ENCODE results near the gene PTPRO.
A peak's percentile ranks its signal among the peaks of the same experiment; 100 is the strongest.

PTPRO gene

DNA sequence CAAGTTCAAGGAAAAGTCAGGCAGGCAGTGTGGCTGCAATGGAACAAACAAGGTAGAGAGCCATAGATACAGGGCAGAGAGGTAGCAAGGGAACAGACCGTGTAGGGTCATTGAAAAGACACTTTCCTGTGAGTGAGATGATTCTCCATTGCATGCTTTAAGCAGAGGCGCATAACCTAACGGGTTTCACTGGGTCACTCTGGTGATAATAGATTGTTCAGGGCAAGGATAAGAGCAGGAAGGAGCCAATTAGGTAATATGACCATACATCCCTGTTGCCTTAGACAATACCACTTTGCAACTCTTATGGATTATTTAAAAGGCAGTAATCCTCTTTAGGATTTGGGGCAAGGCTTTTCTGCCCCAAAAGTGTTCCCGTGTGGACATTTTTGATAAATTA, 214.1 kb downstream of the PTPRO start:
- no peaks in the 10 kb centered on the region for H3K36me3 ChIP-seq
- H3K4me3 ChIP-seq, result no peak overlapping the region
- intact Hi-C loops (cut with DNase I; ENCODE audit: low total_unique reads), result no loop called here
- peaks cover 0 to 84% (median 29%) of the 10 kb centered on the region in 4 donors for H3K4me1 ChIP-seq
- H3K27me3 ChIP-seq, result no peaks in the 10 kb centered on the region
- no peaks in the 10 kb centered on the region for H3K9me3 ChIP-seq
- H3K27ac ChIP-seq, result peak overlapping the region; percentile 75 to 85
- TF ChIP-seq, protein P1, sequence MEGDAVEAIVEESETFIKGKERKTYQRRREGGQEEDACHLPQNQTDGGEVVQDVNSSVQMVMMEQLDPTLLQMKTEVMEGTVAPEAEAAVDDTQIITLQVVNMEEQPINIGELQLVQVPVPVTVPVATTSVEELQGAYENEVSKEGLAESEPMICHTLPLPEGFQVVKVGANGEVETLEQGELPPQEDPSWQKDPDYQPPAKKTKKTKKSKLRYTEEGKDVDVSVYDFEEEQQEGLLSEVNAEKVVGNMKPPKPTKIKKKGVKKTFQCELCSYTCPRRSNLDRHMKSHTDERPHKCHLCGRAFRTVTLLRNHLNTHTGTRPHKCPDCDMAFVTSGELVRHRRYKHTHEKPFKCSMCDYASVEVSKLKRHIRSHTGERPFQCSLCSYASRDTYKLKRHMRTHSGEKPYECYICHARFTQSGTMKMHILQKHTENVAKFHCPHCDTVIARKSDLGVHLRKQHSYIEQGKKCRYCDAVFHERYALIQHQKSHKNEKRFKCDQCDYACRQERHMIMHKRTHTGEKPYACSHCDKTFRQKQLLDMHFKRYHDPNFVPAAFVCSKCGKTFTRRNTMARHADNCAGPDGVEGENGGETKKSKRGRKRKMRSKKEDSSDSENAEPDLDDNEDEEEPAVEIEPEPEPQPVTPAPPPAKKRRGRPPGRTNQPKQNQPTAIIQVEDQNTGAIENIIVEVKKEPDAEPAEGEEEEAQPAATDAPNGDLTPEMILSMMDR (IDR thresholded peaks at IDR 0.05), result no peak
- DNase-seq, result no peak

DNA sequence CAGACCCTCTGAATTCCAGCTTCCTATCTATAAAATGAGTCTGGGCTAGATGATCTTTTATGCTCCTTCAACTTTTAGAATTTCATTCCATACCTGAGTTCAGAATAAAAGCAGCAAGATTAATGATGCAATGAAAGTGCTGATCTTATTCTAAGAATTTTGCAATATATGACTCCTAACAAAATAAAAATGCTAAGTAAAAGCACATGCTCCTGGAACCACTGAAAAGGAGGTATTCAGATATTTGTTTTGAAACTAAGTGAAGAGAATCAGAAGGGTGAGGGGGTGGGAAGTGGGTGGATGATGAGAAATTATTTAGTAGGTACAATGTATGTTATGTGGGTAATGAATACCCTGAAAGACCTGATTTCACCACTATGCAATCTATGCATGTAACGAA, 216.6 kb downstream of the PTPRO start:
- intact Hi-C loops (cut with DNase I; ENCODE audit: low total_unique reads), result no loop called here
- H3K4me1 ChIP-seq, result peaks cover 0 to 98% (median 43%) of the 10 kb centered on the region in 4 donors
- H3K36me3 ChIP-seq, result no peaks in the 10 kb centered on the region
- TF ChIP-seq, protein P1 (IDR thresholded peaks at IDR 0.05), result no peak
- no peak overlapping the region for H3K4me3 ChIP-seq
- DNase-seq, result no peak
- peak overlapping the region; percentile 75 to 85 for H3K27ac ChIP-seq
- no peaks in the 10 kb centered on the region for H3K27me3 ChIP-seq
- no peaks in the 10 kb centered on the region for H3K9me3 ChIP-seq

DNA sequence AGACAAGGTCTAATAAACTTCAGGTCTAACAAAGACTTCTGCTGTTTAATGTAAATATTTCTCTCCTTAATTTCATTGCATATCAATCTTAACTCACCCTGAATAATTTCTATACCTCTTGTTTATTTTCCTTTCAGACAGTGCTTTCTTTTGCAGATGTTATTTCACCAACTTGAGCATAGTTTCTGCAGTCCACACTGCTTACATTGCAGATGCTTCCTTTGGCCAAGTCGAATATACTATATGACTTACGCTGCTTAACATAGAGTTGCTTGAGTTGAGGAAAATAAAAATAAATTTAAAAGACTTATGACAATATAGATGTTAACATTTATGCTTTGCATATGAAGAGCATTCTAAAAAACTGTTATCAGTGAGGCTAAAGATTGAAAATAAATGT, 217.7 kb downstream of the PTPRO start:
- Histone ChIP-seq H3K36me3 (no peaks in the 10 kb centered on the region), H3K27me3 (no peaks in the 10 kb centered on the region), H3K4me1 (peaks cover 0 to 96% (median 40%) of the 10 kb centered on the region in 4 donors), H3K4me3 (no peak overlapping the region), H3K9me3 (no peaks in the 10 kb centered on the region), H3K27ac (peak overlapping the region; percentile 72 to 75)
- no peak for DNase-seq
- intact Hi-C loops (cut with DNase I; ENCODE audit: low total_unique reads), result no loop called here
- TF ChIP-seq, protein P1 (IDR thresholded peaks at IDR 0.05), result no peak

DNA sequence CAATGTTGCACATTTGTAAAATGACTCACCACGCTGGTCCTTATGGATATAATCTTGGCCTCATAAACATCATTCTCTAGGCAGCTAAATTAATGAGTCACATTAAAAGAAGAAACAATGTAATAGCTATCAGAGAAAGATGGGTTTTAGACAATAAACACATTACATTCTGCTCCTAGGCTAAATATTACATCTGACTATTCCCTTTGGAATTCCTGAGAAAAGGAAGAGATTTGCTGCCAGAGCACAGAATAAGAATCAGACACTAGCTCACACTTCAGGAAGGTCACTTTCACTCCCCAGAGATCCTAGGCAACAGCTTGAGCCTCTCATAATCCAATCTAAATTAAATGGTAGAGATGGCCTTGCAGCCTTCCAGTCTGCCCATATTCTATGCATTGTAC, 218.2 kb downstream of the PTPRO start:
- Histone ChIP-seq H3K4me3 (no peak overlapping the region), H3K27ac (peak overlapping the region; percentile 72 to 75), H3K36me3 (no peaks in the 10 kb centered on the region), H3K27me3 (no peaks in the 10 kb centered on the region), H3K4me1 (peaks cover 0 to 96% (median 39%) of the 10 kb centered on the region in 4 donors), H3K9me3 (no peaks in the 10 kb centered on the region)
- TF ChIP-seq, protein P1 (IDR thresholded peaks at IDR 0.05), result no peak
- DNase-seq, result no peak
- intact Hi-C loops (cut with DNase I; ENCODE audit: low total_unique reads), result no loop called here

DNA sequence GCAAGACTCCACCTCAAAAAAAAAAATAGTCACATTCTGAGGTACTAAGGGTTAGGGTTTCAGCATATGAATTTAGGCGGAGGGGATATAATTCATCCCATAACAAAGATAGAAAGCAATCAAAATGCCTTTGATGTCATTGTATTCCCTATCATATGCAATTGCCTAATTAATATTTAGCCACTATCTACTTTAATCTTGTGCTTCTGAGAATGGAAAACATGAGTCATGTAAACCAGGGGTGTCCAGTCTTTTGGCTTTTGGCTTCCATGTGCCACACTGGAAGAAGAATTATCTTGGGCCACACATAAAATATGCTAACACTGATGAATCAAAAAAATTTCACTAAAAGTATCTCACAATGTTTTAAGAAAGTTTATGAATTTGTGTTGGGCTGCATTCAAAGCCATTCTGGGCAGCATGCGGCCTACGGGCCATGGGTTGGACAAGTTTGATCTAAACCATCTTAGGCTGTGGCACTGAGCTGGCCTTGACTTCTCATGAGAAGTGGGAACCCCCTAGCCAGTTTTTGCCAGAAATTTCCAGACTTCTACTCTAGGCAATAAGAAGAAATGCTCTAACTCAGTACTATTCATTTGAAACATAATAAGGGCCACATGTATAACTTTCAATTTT, 219.8 kb downstream of the PTPRO start:
- peak overlapping the region; percentile 72 to 75 for H3K27ac ChIP-seq
- no peaks in the 10 kb centered on the region for H3K27me3 ChIP-seq
- H3K36me3 ChIP-seq, result no peaks in the 10 kb centered on the region
- TF ChIP-seq, protein P1 (IDR thresholded peaks at IDR 0.05), result no peak
- H3K4me1 ChIP-seq, result peaks cover 0 to 96% (median 37%) of the 10 kb centered on the region in 4 donors
- intact Hi-C loops (cut with DNase I; ENCODE audit: low total_unique reads), result no loop called here
- H3K4me3 ChIP-seq, result no peak overlapping the region
- no peaks in the 10 kb centered on the region for H3K9me3 ChIP-seq
- peak in 1 of 2 donors; percentile 69 for DNase-seq
